Loucy (cell line): ENCODE measurements around the gene SLC29A4.

ENCODE experiments used
- EZH2phosphoT487 ChIP-seq: fragments of 200-600 bp; IDR thresholded peaks from 2 replicates; pipeline ENCODE4 v1.6.1; 2018; ENCODE audit warnings: antibody characterized with exemption, mild to moderate bottlenecking, moderate library complexity, borderline replicate concordance
- TF ChIP-seq, protein P1 (sequence below): fragments of 200-600 bp; sonication (generic); conservative IDR thresholded peaks from 2 replicates; pipeline ENCODE4 v1.5.1; 2014; ENCODE audit warnings: mild to moderate bottlenecking, antibody characterized with exemption, low read length

GRCh38 chr7:5350600-5351385 lies 68.0 kb downstream of the SLC29A4 start:
- TF ChIP-seq, protein P1, sequence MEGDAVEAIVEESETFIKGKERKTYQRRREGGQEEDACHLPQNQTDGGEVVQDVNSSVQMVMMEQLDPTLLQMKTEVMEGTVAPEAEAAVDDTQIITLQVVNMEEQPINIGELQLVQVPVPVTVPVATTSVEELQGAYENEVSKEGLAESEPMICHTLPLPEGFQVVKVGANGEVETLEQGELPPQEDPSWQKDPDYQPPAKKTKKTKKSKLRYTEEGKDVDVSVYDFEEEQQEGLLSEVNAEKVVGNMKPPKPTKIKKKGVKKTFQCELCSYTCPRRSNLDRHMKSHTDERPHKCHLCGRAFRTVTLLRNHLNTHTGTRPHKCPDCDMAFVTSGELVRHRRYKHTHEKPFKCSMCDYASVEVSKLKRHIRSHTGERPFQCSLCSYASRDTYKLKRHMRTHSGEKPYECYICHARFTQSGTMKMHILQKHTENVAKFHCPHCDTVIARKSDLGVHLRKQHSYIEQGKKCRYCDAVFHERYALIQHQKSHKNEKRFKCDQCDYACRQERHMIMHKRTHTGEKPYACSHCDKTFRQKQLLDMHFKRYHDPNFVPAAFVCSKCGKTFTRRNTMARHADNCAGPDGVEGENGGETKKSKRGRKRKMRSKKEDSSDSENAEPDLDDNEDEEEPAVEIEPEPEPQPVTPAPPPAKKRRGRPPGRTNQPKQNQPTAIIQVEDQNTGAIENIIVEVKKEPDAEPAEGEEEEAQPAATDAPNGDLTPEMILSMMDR: no peak
- no peak for TF ChIP-seq EZH2phosphoT487
